K562 (cell line): ENCODE measurements around the gene SAMD10. TPM values are rescaled to one million over a fixed set of nuclear protein-coding genes. Genes with fewer than 3 reads are reported as not detected.

Experiments used
- ARHGAP35 ChIP-seq: fragments of 450-650 bp; IDR thresholded peaks from 2 replicates; pipeline ENCODE4 v1.6.1; 2018; ENCODE audit not compliant: partially characterized antibody
- ARID1B ChIP-seq: fragments of 450-650 bp; IDR thresholded peaks from 2 replicates; pipeline ENCODE4 v1.6.1; 2016; ENCODE audit warnings: antibody characterized with exemption, mild to moderate bottlenecking, inconsistent platforms
- BHLHE40 ChIP-seq: IDR thresholded peaks from 2 replicates; pipeline ENCODE4 v1.6.1; 2011; ENCODE audit warnings: low read length, improper control_type of control experiment
- BRF1 ChIP-seq: IDR thresholded peaks from 3 replicates; pipeline ENCODE4 v1.6.1; 2011; ENCODE audit warnings: borderline replicate concordance, mild to moderate bottlenecking; ENCODE audit not compliant: insufficient read length; ENCODE audit errors: extremely low read depth
- CTBP1 ChIP-seq: fragments of 450-650 bp; IDR thresholded peaks from 2 replicates; pipeline ENCODE4 v1.6.1; 2016; ENCODE audit warnings: borderline replicate concordance
- EGR1 ChIP-seq: fragments of 450-650 bp; conservative IDR thresholded peaks from 2 replicates; pipeline ENCODE4 v1.6.1; 2017; ENCODE audit warnings: mild to moderate bottlenecking
- FOXK1 ChIP-seq: sonication (generic); formaldehyde crosslinking; IDR thresholded peaks from 2 replicates; pipeline ENCODE4 v1.8.0; 2022; ENCODE audit warnings: missing genetic modification reagents, mild to moderate bottlenecking, borderline replicate concordance
- HDGF ChIP-seq: fragments of 450-650 bp; IDR thresholded peaks from 2 replicates; pipeline ENCODE4 v1.6.1; 2016
- HLTF ChIP-seq: fragments of 450-650 bp; IDR thresholded peaks from 2 replicates; pipeline ENCODE4 v1.6.1; 2016
- HMG20A ChIP-seq: fragments of 450-650 bp; formaldehyde crosslinking; conservative IDR thresholded peaks from 2 replicates; pipeline ENCODE4 v1.4.0; 2020; ENCODE audit warnings: mild to moderate bottlenecking, mixed read lengths
- JUNB ChIP-seq: fragments of 450-650 bp; formaldehyde crosslinking; conservative IDR thresholded peaks from 2 replicates; pipeline ENCODE4 v1.4.0; 2020; ENCODE audit warnings: mild to moderate bottlenecking
- KDM5B ChIP-seq: fragments of 200-600 bp; sonication (generic); IDR thresholded peaks from 2 replicates; pipeline ENCODE4 v1.6.1; 2012; ENCODE audit warnings: low read depth, mild to moderate bottlenecking, moderate library complexity, low read length, control low read depth, inconsistent platforms; ENCODE audit not compliant: insufficient replicate concordance
- KLF6 ChIP-seq: fragments of 250-450 bp; sonication (Bioruptor Pico); IDR thresholded peaks from 2 replicates; pipeline ENCODE4 v1.4.0; 2020; ENCODE audit warnings: mild to moderate bottlenecking, moderate library complexity, borderline replicate concordance
- POLR2G ChIP-seq: fragments of 200-400 bp; formaldehyde crosslinking; IDR thresholded peaks from 2 replicates; pipeline ENCODE4 v1.6.1; 2017; ENCODE audit warnings: low read depth, mild to moderate bottlenecking, antibody characterized with exemption, low read length, moderate library complexity
- RFX1 ChIP-seq: fragments of 450-650 bp; IDR thresholded peaks from 2 replicates; pipeline ENCODE4 v1.6.1; 2016; ENCODE audit warnings: mild to moderate bottlenecking, moderate library complexity
- SOX6 ChIP-seq: fragments of 450-650 bp; IDR thresholded peaks from 2 replicates; pipeline ENCODE4 v1.6.1; 2014; ENCODE audit warnings: mild to moderate bottlenecking
- SRSF3 ChIP-seq: fragments of 200-400 bp; formaldehyde crosslinking; IDR thresholded peaks from 2 replicates; pipeline ENCODE4 v1.6.1; 2016; ENCODE audit warnings: mild to moderate bottlenecking, low read length, moderate library complexity; ENCODE audit not compliant: insufficient read depth
- TOE1 ChIP-seq, 2 experiments: fragments of 450-650 bp in 1 of 2; sonication (generic) in 1 of 2; formaldehyde crosslinking in 1 of 2; IDR thresholded peaks; 2 replicates each; pipeline versions ENCODE4 v1.7.1 to v1.8.0; 2016 to 2022; ENCODE audit warnings: borderline replicate concordance in 2 of 2, mild to moderate bottlenecking in 2 of 2, antibody characterized with exemption in 1 of 2, inconsistent platforms in 1 of 2, low read depth in 1 of 2, missing genetic modification reagents in 1 of 2, moderate library complexity in 1 of 2
- TRIM24 ChIP-seq, 2 experiments: fragments of 450-650 bp; IDR thresholded peaks; 2 replicates each; pipeline ENCODE4 v1.6.1; 2016
- ZFX ChIP-seq: sonication (generic); formaldehyde crosslinking; IDR thresholded peaks from 2 replicates; pipeline ENCODE4 v1.8.0; 2022; ENCODE audit warnings: mild to moderate bottlenecking, missing genetic modification reagents, moderate library complexity
- ZNF589 ChIP-seq: fragments of 200-800 bp; sonication (Bioruptor generic); IDR thresholded peaks from 2 replicates; pipeline ENCODE4 v1.6.1; 2016; ENCODE audit warnings: low read depth, missing genetic modification characterization, missing compliant biosample characterization
- ZSCAN32 ChIP-seq: fragments of 450-650 bp; formaldehyde crosslinking; IDR thresholded peaks from 2 replicates; pipeline ENCODE4 v1.4.0; 2020; ENCODE audit warnings: mild to moderate bottlenecking, moderate library complexity
- polyA plus RNA-seq, 8 experiments: library from polyadenylated mRNA; depleted of rRNA in 4 of 8; stranded (reverse) in 5 of 8; unstranded in 3 of 8; fragments of >200 nt; fragmentation: Nextera tagmentation in 2 of 8; fragmentation: Illumina TruSeq in 1 of 8; extraction: Ambion mirVana in 2 of 8; extraction: Trizol in 1 of 8; gene quantifications; 2 replicates each; pipeline versions ENCODE4 v1.2.1 to v1.2.3, GENCODE V29; 2011 to 2014; ENCODE audit warnings: inconsistent platforms in 1 of 8, missing spikeins in 1 of 8
- total RNA-seq, 7 experiments: library from RNA; depleted of rRNA in 6 of 7; stranded (reverse); fragments of >200 nt in 6 of 7; fragmentation: Illumina TruSeq in 2 of 7; extraction: Trizol in 2 of 7; gene quantifications; 2 replicates each; pipeline versions ENCODE4 v1.2.1 to v1.2.3, GENCODE V29; 2011 to 2021; ENCODE audit warnings: low replicate concordance in 1 of 7
- TF ChIP-seq, protein P1 (sequence below), 2 experiments: IDR thresholded peaks; 2 replicates each; pipeline ENCODE4 v1.6.1; 2011; ENCODE audit warnings: borderline replicate concordance in 1 of 2, control low read depth in 1 of 2, low read depth in 1 of 2, low read length in 1 of 2, mild to moderate bottlenecking in 1 of 2, mixed read lengths in 1 of 2, moderate library complexity in 1 of 2; ENCODE audit not compliant: insufficient read depth in 1 of 2, insufficient read length in 1 of 2, poor library complexity in 1 of 2, severe bottlenecking in 1 of 2; ENCODE audit errors: extremely low read depth in 1 of 2
- TF ChIP-seq, protein P2 (sequence below): IDR thresholded peaks from 2 replicates; pipeline ENCODE4 v1.6.1; 2011; ENCODE audit not compliant: insufficient read length; ENCODE audit errors: extremely low read depth
- TF ChIP-seq, protein P3 (sequence below), 2 experiments: fragments of 200-800 bp in 1 of 2; sonication (Bioruptor generic) in 1 of 2; sonication (generic) in 1 of 2; formaldehyde crosslinking in 1 of 2; IDR thresholded peaks in 1 of 2; conservative IDR thresholded peaks in 1 of 2; 2 replicates each; pipeline versions ENCODE4 v1.5.0 to v1.6.1; 2016 to 2020; ENCODE audit warnings: missing compliant biosample characterization in 1 of 2, missing genetic modification characterization in 1 of 2, missing genetic modification reagents in 1 of 2

SAMD10 gene
- total and polyA plus RNA-seq, 9 of the 15 experiments (the other 6 are each of a cell fraction or from before 2014, with no cell fraction given) = 0.37 to 15.2 (median 4.8) TPM

GRCh38 chr20:63973636-63974401, 5.6 kb downstream of the SAMD10 start (continued):
- TF ChIP-seq ZNF589 (CRISPR knock-in tag) = no peak
- TF ChIP-seq FOXK1 (CRISPR knock-in tag) = no peak
- TF ChIP-seq, protein P1, sequence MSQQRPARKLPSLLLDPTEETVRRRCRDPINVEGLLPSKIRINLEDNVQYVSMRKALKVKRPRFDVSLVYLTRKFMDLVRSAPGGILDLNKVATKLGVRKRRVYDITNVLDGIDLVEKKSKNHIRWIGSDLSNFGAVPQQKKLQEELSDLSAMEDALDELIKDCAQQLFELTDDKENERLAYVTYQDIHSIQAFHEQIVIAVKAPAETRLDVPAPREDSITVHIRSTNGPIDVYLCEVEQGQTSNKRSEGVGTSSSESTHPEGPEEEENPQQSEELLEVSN (IDR thresholded peaks at IDR 0.05; ENCODE audit: borderline replicate concordance in 1 of 2, extremely low read depth in 1 of 2, insufficient read depth in 1 of 2, insufficient read length in 1 of 2, low read depth in 1 of 2, low read length in 1 of 2, poor library complexity in 1 of 2, severe bottlenecking in 1 of 2) = peak in 1 of 2 experiments; percentile 53
- no peak for TF ChIP-seq BRF1
- no peak for TF ChIP-seq ZSCAN32
- no peak for TF ChIP-seq KDM5B
- no peak for TF ChIP-seq ARHGAP35
- TF ChIP-seq POLR2G = peak; percentile 64
- TF ChIP-seq ZFX = 0 out of 2 replicates have a peak, but pooled peaks have one; percentile 33
- TF ChIP-seq TRIM24 (IDR thresholded peaks at IDR 0.05) = 0 out of 4 replicates have a peak, but pooled peaks of 1 of the 2 experiments have one; percentile 10
- TF ChIP-seq SOX6 = peak; percentile 36; the same call in 1 of the 2 replicates
- no peak for TF ChIP-seq TOE1 (IDR thresholded peaks at IDR 0.05; ENCODE audit: borderline replicate concordance)
- TF ChIP-seq TOE1 (CRISPR knock-in tag; IDR thresholded peaks at IDR 0.05; ENCODE audit: borderline replicate concordance, low read depth) = no peak
- TF ChIP-seq BHLHE40 = peak; percentile 88
- TF ChIP-seq JUNB (CRISPR knock-in tag) = no peak
- TF ChIP-seq ARID1B = no peak
- peak; percentile 58; the same call in 1 of the 2 replicates for TF ChIP-seq CTBP1
- no peak for TF ChIP-seq HLTF
- no peak for TF ChIP-seq SRSF3
- no peak for TF ChIP-seq KLF6 (CRISPR knock-in tag)
- TF ChIP-seq, protein P2, sequence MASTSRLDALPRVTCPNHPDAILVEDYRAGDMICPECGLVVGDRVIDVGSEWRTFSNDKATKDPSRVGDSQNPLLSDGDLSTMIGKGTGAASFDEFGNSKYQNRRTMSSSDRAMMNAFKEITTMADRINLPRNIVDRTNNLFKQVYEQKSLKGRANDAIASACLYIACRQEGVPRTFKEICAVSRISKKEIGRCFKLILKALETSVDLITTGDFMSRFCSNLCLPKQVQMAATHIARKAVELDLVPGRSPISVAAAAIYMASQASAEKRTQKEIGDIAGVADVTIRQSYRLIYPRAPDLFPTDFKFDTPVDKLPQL = no peak
- TF ChIP-seq HDGF = no peak
- no peak for TF ChIP-seq RFX1
- TF ChIP-seq EGR1 = peak; percentile 33; the same call in 1 of the 2 replicates
- no peak for TF ChIP-seq HMG20A (CRISPR knock-in tag)
- TF ChIP-seq, protein P3, sequence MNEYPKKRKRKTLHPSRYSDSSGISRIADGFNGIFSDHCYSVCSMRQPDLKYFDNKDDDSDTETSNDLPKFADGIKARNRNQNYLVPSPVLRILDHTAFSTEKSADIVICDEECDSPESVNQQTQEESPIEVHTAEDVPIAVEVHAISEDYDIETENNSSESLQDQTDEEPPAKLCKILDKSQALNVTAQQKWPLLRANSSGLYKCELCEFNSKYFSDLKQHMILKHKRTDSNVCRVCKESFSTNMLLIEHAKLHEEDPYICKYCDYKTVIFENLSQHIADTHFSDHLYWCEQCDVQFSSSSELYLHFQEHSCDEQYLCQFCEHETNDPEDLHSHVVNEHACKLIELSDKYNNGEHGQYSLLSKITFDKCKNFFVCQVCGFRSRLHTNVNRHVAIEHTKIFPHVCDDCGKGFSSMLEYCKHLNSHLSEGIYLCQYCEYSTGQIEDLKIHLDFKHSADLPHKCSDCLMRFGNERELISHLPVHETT (CRISPR knock-in tag; conservative IDR thresholded peaks at IDR 0.05 in 1 of 2, IDR thresholded peaks at IDR 0.05 in 1 of 2) = no peak
